Measurements from ENCODE around the gene HNRNPA2B1.

HNRNPA2B1 gene

GRCh38 chr7:26208040-26208439 lies 7.5 kb upstream of the HNRNPA2B1 start:
- H3K27me3 ChIP-seq (ENCODE audit: control insufficient read depth, insufficient read depth, low read length) = no peaks in the 10 kb centered on the region
- no peak overlapping the region for H3K4me3 ChIP-seq (ENCODE audit: low read length)
- no peak overlapping the region for H3K27ac ChIP-seq (ENCODE audit: low read depth, low read length)
- no peak overlapping the region for H3K9ac ChIP-seq (ENCODE audit: low read length)
- H3K4me1 ChIP-seq (ENCODE audit: control insufficient read depth, insufficient read depth, low read length) = no peaks in the 10 kb centered on the region
- H3K36me3 ChIP-seq (ENCODE audit: control insufficient read depth, insufficient read depth, low read length) = peaks cover 12% of the 10 kb centered on the region

DNA sequence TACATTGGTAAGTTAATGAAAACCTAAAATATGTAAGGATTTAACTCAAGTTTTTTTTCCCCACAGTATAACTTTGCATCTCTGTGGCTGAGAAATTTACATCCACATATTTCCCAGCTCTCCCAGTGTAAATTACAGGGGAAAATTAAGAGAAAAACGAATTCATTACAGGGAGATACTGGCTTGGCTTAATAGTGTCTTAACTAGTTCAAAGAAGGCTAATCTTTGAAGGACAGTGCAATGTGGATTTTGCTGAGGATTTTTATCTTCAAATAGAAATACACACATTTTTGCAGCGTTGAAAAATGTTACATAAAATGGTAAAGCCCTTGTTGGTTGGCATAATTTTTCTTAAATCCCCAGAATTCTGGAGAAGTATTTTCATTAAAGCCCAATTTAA lies 2.5 kb upstream of the HNRNPA2B1 start:
- H3K4me3 ChIP-seq (ENCODE audit: low read length) = peak overlapping the region; percentile 95
- no peaks in the 10 kb centered on the region for H3K4me1 ChIP-seq (ENCODE audit: control insufficient read depth, insufficient read depth, low read length)
- H3K27ac ChIP-seq (ENCODE audit: low read depth, low read length) = no peak overlapping the region
- no peaks in the 10 kb centered on the region for H3K27me3 ChIP-seq (ENCODE audit: control insufficient read depth, insufficient read depth, low read length)
- H3K9ac ChIP-seq (ENCODE audit: low read length) = no peak overlapping the region
- H3K36me3 ChIP-seq (ENCODE audit: control insufficient read depth, insufficient read depth, low read length) = peaks cover 2% of the 10 kb centered on the region

DNA sequence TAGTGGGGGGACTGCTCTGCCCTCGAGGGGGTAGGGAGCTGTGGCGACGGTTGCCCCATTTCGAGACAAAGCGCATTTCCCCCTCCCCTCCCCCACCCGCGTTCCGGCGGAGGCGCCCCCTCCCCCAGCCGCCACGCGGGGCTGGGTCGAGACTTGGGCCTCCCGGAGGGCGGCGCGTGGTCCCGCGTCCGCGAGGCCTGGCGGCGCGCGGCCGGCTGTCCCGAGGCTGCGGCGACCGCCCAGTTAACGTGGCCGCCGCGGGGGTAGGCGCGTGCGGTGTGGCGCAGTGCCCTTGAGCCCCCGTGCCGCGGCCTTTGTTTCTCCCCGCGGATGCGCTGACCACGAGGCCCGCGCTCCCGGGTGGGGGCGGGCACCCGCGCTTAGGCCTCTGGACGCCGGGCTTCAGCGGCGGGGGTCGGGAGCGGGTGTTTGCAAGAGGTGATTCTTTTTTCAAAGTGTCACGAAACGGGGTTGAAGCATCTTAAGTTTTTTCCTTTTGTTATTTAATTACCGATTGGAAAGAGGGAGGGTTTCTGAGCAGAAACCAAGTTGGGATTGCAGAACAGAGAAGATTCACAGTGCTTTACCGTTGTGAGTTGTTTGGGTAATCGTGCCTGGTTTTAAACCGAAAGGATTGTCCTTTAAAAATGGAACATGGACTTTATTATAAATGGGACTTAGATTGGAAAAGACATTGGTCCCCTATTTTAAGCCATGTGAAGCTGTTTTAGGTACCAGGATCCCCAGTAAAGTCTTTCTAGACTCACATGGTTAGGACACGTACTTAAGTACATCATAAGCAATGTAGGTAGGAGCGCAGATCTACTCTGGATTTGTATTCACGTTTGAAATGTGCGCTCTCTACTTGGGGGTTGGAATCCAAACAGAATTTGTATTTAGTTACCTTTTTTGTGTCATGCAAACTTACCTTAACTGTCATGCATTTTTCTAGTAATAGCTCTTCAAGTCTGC lies 1.8 kb upstream of the HNRNPA2B1 start:
- Histone ChIP-seq H3K4me3 (ENCODE audit: low read length) (peak overlapping the region; percentile 95), H3K9ac (ENCODE audit: low read length) (peak overlapping the region; percentile 76), H3K27me3 (ENCODE audit: control insufficient read depth, insufficient read depth, low read length) (no peaks in the 10 kb centered on the region), H3K4me1 (ENCODE audit: control insufficient read depth, insufficient read depth, low read length) (peaks cover 4% of the 10 kb centered on the region), H3K36me3 (ENCODE audit: control insufficient read depth, insufficient read depth, low read length) (no peaks in the 10 kb centered on the region), H3K27ac (ENCODE audit: low read depth, low read length) (peak overlapping the region; percentile 96)

DNA sequence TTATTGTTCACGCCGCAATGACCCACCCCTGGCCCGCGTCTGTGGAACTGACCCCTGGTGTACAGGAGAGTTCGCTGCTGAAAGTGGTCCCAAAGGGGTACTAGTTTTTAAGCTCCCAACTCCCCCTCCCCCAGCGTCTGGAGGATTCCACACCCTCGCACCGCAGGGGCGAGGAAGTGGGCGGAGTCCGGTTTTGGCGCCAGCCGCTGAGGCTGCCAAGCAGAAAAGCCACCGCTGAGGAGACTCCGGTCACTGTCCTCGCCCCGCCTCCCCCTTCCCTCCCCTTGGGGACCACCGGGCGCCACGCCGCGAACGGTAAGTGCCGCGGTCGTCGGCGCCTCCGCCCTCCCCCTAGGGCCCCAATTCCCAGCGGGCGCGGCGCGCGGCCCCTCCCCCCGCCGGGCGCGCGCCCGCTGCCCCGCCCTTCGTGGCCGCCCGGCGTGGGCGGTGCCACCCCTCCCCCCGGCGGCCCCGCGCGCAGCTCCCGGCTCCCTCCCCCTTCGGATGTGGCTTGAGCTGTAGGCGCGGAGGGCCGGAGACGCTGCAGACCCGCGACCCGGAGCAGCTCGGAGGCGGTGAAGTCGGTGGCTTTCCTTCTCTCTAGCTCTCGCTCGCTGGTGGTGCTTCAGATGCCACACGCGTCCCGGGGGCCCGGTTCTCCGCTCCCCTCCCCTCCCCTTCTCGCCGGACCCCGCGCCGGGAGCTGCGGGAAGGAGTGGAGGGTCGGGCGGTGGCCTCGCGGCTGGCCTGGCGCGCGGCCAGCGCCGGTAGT lies 887 bp upstream of the HNRNPA2B1 start, which contains the start of gene CBX3:
CBX3 (plus strand) TSS at position 499 of the 772 bp plus-strand sequence. CDS start 1,254 bp downstream, outside the sequence.
- H3K36me3 ChIP-seq (ENCODE audit: control insufficient read depth, insufficient read depth, low read length) = peaks cover 7% of the 10 kb centered on the region
- H3K9ac ChIP-seq (ENCODE audit: low read length) = peak within 1 kb of the TSS; percentile 100
- H3K27me3 ChIP-seq (ENCODE audit: control insufficient read depth, insufficient read depth, low read length) = no peaks in the 10 kb centered on the region
- peak within 1 kb of the TSS; percentile 95 for H3K4me3 ChIP-seq (ENCODE audit: low read length)
- peaks cover 12% of the 10 kb centered on the region for H3K4me1 ChIP-seq (ENCODE audit: control insufficient read depth, insufficient read depth, low read length)
- H3K27ac ChIP-seq (ENCODE audit: low read depth, low read length) = peak within 1 kb of the TSS; percentile 97

GRCh38 chr7:26200038-26200443 lies 505 bp downstream of the HNRNPA2B1 start:
- Histone ChIP-seq H3K27me3 (ENCODE audit: control insufficient read depth, insufficient read depth, low read length) (no peaks in the 10 kb centered on the region), H3K36me3 (ENCODE audit: control insufficient read depth, insufficient read depth, low read length) (peaks cover 17% of the 10 kb centered on the region), H3K4me1 (ENCODE audit: control insufficient read depth, insufficient read depth, low read length) (peaks cover 22% of the 10 kb centered on the region), H3K27ac (ENCODE audit: low read depth, low read length) (peak overlapping the region; percentile 97), H3K4me3 (ENCODE audit: low read length) (peak overlapping the region; percentile 95), H3K9ac (ENCODE audit: low read length) (peak overlapping the region; percentile 100)

DNA sequence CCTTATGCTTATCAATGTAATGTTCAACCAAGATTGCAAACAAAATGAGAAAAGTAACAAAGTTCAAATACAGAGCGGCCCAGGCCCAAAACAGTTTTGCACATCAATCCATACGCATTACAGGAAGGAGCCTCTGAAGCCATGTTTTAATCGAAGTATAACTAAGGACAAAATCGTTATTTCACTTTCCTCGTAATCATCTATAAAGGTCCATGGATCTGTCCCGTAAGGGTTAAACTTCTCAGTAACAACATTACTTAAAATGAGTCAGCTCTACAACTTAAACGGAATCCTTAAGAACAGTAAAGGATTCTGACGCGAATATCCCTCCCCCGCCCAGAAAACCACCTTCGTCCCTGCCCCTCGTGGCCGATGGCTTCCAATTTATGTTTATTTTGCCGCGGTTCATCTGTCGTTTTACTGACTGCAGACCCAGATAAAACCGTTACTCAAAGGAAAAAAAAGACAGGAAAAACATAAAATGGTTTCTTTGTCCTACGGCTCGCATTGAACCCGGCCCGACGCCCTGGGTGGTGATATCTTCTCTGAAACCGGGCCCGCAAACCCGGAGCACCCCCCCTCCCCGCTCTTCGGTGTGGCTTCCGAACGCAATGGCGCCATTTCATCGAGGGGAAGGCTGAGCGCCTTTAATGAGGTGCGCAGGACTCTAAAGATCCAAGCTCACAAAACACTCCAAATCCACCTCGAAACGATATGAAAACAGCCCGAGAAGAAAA lies 1.1 kb downstream of the HNRNPA2B1 start:
- no peaks in the 10 kb centered on the region for H3K27me3 ChIP-seq (ENCODE audit: control insufficient read depth, insufficient read depth, low read length)
- H3K4me1 ChIP-seq (ENCODE audit: control insufficient read depth, insufficient read depth, low read length) = peaks cover 22% of the 10 kb centered on the region
- H3K9ac ChIP-seq (ENCODE audit: low read length) = peak overlapping the region; percentile 66
- peak overlapping the region; percentile 97 for H3K27ac ChIP-seq (ENCODE audit: low read depth, low read length)
- peak overlapping the region; percentile 95 for H3K4me3 ChIP-seq (ENCODE audit: low read length)
- H3K36me3 ChIP-seq (ENCODE audit: control insufficient read depth, insufficient read depth, low read length) = peaks cover 18% of the 10 kb centered on the region

- peak overlapping the region; percentile 95 for H3K4me3 ChIP-seq (ENCODE audit: low read length)
- H3K27ac ChIP-seq (ENCODE audit: low read depth, low read length) = peak overlapping the region; percentile 97
- H3K27me3 ChIP-seq (ENCODE audit: control insufficient read depth, insufficient read depth, low read length) = no peaks in the 10 kb centered on the region
- H3K9ac ChIP-seq (ENCODE audit: low read length) = peak overlapping the region; percentile 66
- peaks cover 26% of the 10 kb centered on the region for H3K4me1 ChIP-seq (ENCODE audit: control insufficient read depth, insufficient read depth, low read length)
- peaks cover 20% of the 10 kb centered on the region for H3K36me3 ChIP-seq (ENCODE audit: control insufficient read depth, insufficient read depth, low read length)
Measured at GRCh38 chr7:26198781-26199169, 1.8 kb downstream of the HNRNPA2B1 start.

GRCh38 chr7:26198133-26198780 lies 2.3 kb downstream of the HNRNPA2B1 start:
- peak overlapping the region; percentile 95 for H3K4me3 ChIP-seq (ENCODE audit: low read length)
- peaks cover 25% of the 10 kb centered on the region for H3K36me3 ChIP-seq (ENCODE audit: control insufficient read depth, insufficient read depth, low read length)
- H3K9ac ChIP-seq (ENCODE audit: low read length) = peak overlapping the region; percentile 66
- peak overlapping the region; percentile 97 for H3K27ac ChIP-seq (ENCODE audit: low read depth, low read length)
- no peaks in the 10 kb centered on the region for H3K27me3 ChIP-seq (ENCODE audit: control insufficient read depth, insufficient read depth, low read length)
- H3K4me1 ChIP-seq (ENCODE audit: control insufficient read depth, insufficient read depth, low read length) = peaks cover 26% of the 10 kb centered on the region

GRCh38 chr7:26197153-26198115 lies 3.1 kb downstream of the HNRNPA2B1 start:
- Histone ChIP-seq H3K27ac (ENCODE audit: low read depth, low read length) (no peak overlapping the region), H3K27me3 (ENCODE audit: control insufficient read depth, insufficient read depth, low read length) (no peaks in the 10 kb centered on the region), H3K36me3 (ENCODE audit: control insufficient read depth, insufficient read depth, low read length) (peaks cover 33% of the 10 kb centered on the region), H3K9ac (ENCODE audit: low read length) (no peak overlapping the region), H3K4me3 (ENCODE audit: low read length) (peak overlapping the region; percentile 95), H3K4me1 (ENCODE audit: control insufficient read depth, insufficient read depth, low read length) (peaks cover 26% of the 10 kb centered on the region)

DNA sequence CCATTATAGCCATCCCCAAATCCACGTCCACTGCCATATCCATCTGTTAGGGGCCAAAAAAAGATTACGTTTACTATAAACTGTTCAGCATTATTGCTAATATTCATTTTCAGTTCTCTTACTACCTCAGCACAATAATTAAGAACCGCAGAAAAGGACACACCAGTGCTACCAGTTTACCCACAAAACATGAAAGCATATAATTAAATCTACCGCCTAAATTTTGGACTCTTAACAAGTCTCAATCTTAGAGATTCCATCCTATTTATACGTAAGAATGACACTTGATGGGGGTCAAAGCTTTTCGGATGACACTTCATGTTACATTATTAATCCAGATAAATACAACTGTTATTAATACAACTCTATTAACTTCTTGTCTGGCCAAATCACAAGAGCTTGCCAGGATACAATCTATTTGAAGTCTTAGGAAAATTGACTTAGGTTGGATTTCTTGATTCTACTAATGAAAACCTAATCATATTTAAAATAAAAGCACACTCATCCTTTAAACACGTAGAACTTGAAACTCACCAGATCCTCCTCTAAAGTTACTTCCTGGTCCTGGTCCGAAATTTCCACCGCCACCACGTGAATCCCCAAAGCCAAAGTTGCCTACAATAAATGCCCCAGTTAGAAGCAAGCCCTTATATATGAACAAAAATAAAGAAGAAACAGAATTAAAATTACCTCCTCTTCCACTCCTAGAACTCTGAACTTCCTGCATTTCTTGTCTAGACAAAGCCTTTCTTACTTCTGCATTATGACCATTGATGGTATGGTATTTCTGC lies 4.5 kb downstream of the HNRNPA2B1 start:
- Histone ChIP-seq H3K27me3 (ENCODE audit: control insufficient read depth, insufficient read depth, low read length) (no peaks in the 10 kb centered on the region), H3K4me3 (ENCODE audit: low read length) (no peak overlapping the region), H3K4me1 (ENCODE audit: control insufficient read depth, insufficient read depth, low read length) (peaks cover 26% of the 10 kb centered on the region), H3K9ac (ENCODE audit: low read length) (no peak overlapping the region), H3K27ac (ENCODE audit: low read depth, low read length) (no peak overlapping the region), H3K36me3 (ENCODE audit: control insufficient read depth, insufficient read depth, low read length) (peaks cover 41% of the 10 kb centered on the region)
